ENCODE measurements around the gene ZNF532.
"Not testable (repeated sequence)": the region's sequence is repeated elsewhere in the genome, so short reads cannot be mapped to it uniquely, and the experiment has no call there.

Gene ZNF532

DNA sequence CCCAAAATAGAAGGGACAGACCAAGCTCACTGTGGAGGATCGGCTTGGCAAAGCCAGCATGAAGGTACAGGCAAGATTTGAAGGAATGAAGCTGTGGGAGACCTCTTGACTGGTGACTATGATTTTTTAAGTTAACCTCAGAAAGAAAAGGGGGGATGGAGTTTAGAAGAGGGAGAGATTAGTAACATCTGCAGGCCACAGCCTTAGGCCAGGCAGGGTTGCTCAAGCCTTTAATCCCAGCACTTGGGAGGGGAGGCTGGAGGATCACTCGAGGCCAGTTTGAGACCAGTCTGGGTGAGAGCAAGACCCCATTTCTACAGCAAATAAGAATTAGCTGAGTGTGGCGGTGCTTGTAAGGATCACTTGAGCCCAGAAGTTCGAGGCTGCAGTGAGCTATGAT is 46.6 kb downstream of the ZNF532 start:
- TF ChIP-seq EZH2phosphoT487 (IDR thresholded peaks at IDR 0.05; ENCODE audit: low read depth) = no peak
- no peak for TF ChIP-seq CTCF (IDR thresholded peaks at IDR 0.05; ENCODE audit: low read depth, low read length)
- Histone ChIP-seq H3K4me3 (ENCODE audit: low read length) (peak overlapping the region; percentile 2; the same call in 1 of the 2 replicates), H3K9me3 (ENCODE audit: insufficient read depth, low read length) (no peaks in the 10 kb centered on the region), H3K36me3 (replicated peaks; ENCODE audit: low read depth, low read length) (peaks cover 45% of the 10 kb centered on the region), H3K4me1 (ENCODE audit: low read length) (peaks cover 51% of the 10 kb centered on the region), H3K27ac (ENCODE audit: low read length) (no peak overlapping the region), H2AFZ (ENCODE audit: low read depth, low read length) (no peak overlapping the region), H3K9ac (ENCODE audit: low read length) (peak overlapping the region; percentile 3; the same call in 1 of the 2 replicates), H3K4me2 (ENCODE audit: low read length) (peak overlapping the region; percentile 38), H3K27me3 (ENCODE audit: low read depth, low read length) (no peaks in the 10 kb centered on the region), H3K79me2 (ENCODE audit: low read length) (peaks cover 60% of the 10 kb centered on the region), H4K20me1 (ENCODE audit: insufficient read depth, low read length) (peaks cover 17% of the 10 kb centered on the region; the same call in 1 of the 2 replicates)

DNA sequence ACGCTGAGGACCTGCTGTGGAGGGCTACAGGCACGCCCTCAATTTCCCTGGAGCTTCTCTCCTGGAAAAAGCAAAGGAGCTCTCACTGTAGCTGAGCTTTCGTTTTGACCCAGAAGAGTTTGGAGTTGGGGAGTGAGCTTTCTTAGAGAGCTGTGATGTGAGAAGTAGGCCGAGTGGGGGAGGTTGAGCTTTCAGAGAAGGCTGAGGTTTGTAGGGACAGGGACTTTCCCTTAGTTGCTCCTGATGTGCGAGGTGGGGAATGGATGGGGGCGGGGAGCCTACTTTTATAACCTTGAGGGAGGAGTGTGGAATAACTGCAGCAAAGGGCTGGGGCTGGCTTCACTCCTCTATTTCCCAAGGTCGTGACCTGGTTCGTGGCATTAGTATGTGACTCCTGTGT is 47.1 kb downstream of the ZNF532 start:
- no peaks in the 10 kb centered on the region for H3K9me3 ChIP-seq (ENCODE audit: insufficient read depth, low read length)
- peaks cover 49% of the 10 kb centered on the region for H3K36me3 ChIP-seq (replicated peaks; ENCODE audit: low read depth, low read length)
- peak overlapping the region; percentile 3; the same call in 1 of the 2 replicates for H3K9ac ChIP-seq (ENCODE audit: low read length)
- H3K4me3 ChIP-seq (ENCODE audit: low read length) = peak overlapping the region; percentile 2; the same call in 1 of the 2 replicates
- peak overlapping the region; percentile 38 for H3K4me2 ChIP-seq (ENCODE audit: low read length)
- peaks cover 17% of the 10 kb centered on the region; the same call in 1 of the 2 replicates for H4K20me1 ChIP-seq (ENCODE audit: insufficient read depth, low read length)
- peaks cover 46% of the 10 kb centered on the region for H3K4me1 ChIP-seq (ENCODE audit: low read length)
- H3K27ac ChIP-seq (ENCODE audit: low read length) = no peak overlapping the region
- H2AFZ ChIP-seq (ENCODE audit: low read depth, low read length) = no peak overlapping the region
- H3K27me3 ChIP-seq (ENCODE audit: low read depth, low read length) = no peaks in the 10 kb centered on the region
- H3K79me2 ChIP-seq (ENCODE audit: low read length) = peaks cover 59% of the 10 kb centered on the region
- no peak for TF ChIP-seq CTCF (IDR thresholded peaks at IDR 0.05; ENCODE audit: low read depth, low read length)
- TF ChIP-seq EZH2phosphoT487 (IDR thresholded peaks at IDR 0.05; ENCODE audit: low read depth) = no peak

DNA sequence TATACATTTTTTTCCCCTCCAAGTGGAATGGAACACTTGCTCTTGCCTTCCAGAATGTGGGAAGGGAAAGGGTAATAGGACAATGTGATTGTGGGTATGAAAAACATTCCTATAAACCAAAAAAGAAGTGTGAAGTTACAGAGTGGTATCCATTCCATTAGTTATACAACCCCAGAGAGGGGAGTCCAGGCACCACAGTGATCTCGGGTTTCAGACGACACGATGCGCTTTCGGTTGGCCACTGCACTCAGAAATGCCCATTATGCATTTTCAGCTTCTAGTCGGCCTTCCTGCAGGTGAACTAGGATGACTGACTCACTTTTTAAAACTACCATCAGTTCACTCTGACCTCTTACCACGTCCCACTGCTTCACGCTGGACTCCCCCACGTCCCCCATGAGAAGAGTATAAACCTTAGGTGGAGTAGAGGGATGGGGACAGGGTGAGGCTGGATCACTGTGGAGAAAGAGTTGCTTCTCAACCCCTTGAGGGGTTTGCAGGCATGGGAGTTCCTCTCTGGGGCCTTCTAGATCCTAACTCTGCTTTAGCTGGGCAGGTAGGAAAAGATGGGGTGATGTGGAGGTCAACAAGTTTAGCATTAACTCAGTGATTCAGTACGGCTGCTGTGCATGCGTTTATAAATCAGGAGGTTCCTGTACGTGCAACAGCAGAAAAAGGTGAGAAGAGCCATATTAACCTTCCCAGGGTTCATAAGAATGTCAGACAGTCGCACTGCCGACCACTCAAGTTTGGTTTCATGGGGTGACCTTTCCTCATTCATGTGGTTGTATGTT is 50.5 kb downstream of the ZNF532 start:
- peaks cover 9% of the 10 kb centered on the region; the same call in 1 of the 2 replicates for H4K20me1 ChIP-seq (ENCODE audit: insufficient read depth, low read length)
- no peak overlapping the region for H2AFZ ChIP-seq (ENCODE audit: low read depth, low read length)
- no peak overlapping the region for H3K9ac ChIP-seq (ENCODE audit: low read length)
- peaks cover 55% of the 10 kb centered on the region for H3K36me3 ChIP-seq (replicated peaks; ENCODE audit: low read depth, low read length)
- H3K4me3 ChIP-seq (ENCODE audit: low read length) = no peak overlapping the region
- H3K9me3 ChIP-seq (ENCODE audit: insufficient read depth, low read length) = no peaks in the 10 kb centered on the region
- no peaks in the 10 kb centered on the region for H3K27me3 ChIP-seq (ENCODE audit: low read depth, low read length)
- no peak overlapping the region for H3K4me2 ChIP-seq (ENCODE audit: low read length)
- peaks cover 41% of the 10 kb centered on the region for H3K79me2 ChIP-seq (ENCODE audit: low read length)
- no peak overlapping the region for H3K27ac ChIP-seq (ENCODE audit: low read length)
- peaks cover 39% of the 10 kb centered on the region for H3K4me1 ChIP-seq (ENCODE audit: low read length)
- TF ChIP-seq CTCF (IDR thresholded peaks at IDR 0.05; ENCODE audit: low read depth, low read length) = no peak
- TF ChIP-seq EZH2phosphoT487 (IDR thresholded peaks at IDR 0.05; ENCODE audit: low read depth) = no peak

GRCh38 chr18:58915995-58916394 is 51.3 kb downstream of the ZNF532 start:
- H3K27me3 ChIP-seq (ENCODE audit: low read depth, low read length) = no peaks in the 10 kb centered on the region
- H3K4me2 ChIP-seq (ENCODE audit: low read length) = no peak overlapping the region
- peaks cover 7% of the 10 kb centered on the region; the same call in 1 of the 2 replicates for H4K20me1 ChIP-seq (ENCODE audit: insufficient read depth, low read length)
- no peak overlapping the region for H3K9ac ChIP-seq (ENCODE audit: low read length)
- no peak overlapping the region for H3K4me3 ChIP-seq (ENCODE audit: low read length)
- TF ChIP-seq CTCF (IDR thresholded peaks at IDR 0.05; ENCODE audit: low read depth, low read length) (no peak), EZH2phosphoT487 (IDR thresholded peaks at IDR 0.05; ENCODE audit: low read depth) (no peak)
- H3K27ac ChIP-seq (ENCODE audit: low read length) = no peak overlapping the region
- peaks cover 43% of the 10 kb centered on the region for H3K79me2 ChIP-seq (ENCODE audit: low read length)
- H3K4me1 ChIP-seq (ENCODE audit: low read length) = peaks cover 34% of the 10 kb centered on the region
- no peak overlapping the region for H2AFZ ChIP-seq (ENCODE audit: low read depth, low read length)
- H3K9me3 ChIP-seq (ENCODE audit: insufficient read depth, low read length) = no peaks in the 10 kb centered on the region
- H3K36me3 ChIP-seq (replicated peaks; ENCODE audit: low read depth, low read length) = peaks cover 59% of the 10 kb centered on the region

GRCh38 chr18:58919934-58920333 is 55.3 kb downstream of the ZNF532 start:
- not testable (repeated sequence) for H4K20me1 ChIP-seq (ENCODE audit: insufficient read depth, low read length); H3K27me3 ChIP-seq (ENCODE audit: low read depth, low read length); H3K27ac ChIP-seq (ENCODE audit: low read length); H3K9ac ChIP-seq (ENCODE audit: low read length); H3K4me2 ChIP-seq (ENCODE audit: low read length); H3K4me1 ChIP-seq (ENCODE audit: low read length); H2AFZ ChIP-seq (ENCODE audit: low read depth, low read length); H3K9me3 ChIP-seq (ENCODE audit: insufficient read depth, low read length); H3K4me3 ChIP-seq (ENCODE audit: low read length)
- peaks cover 77% of the 10 kb centered on the region for H3K36me3 ChIP-seq (replicated peaks; ENCODE audit: low read depth, low read length)
- peaks cover 55% of the 10 kb centered on the region for H3K79me2 ChIP-seq (ENCODE audit: low read length)

Data from OCI-LY3 (cell line).